Activated B cell treated with CpG ODN at 0.5 μM for 24 hours (primary cell): Measurements from ENCODE around the gene EEF1A1. TPM values are rescaled to one million over a fixed set of nuclear protein-coding genes. Genes with fewer than 3 reads are reported as not detected.
"Not testable (repeated sequence)": the region's sequence is repeated elsewhere in the genome, so short reads cannot be mapped to it uniquely, and the experiment has no call there.

Source experiments
- ATAC-seq: fragments of 200-7000 bp; cut with Tn5 transposase; one replicate; pipeline ENCODE4 v1.10.0; 2021; ENCODE audit warnings: low read depth, mild to moderate bottlenecking, moderate library complexity
- CTCF ChIA-PET: fragments of 350-600 bp; sonication (Branson Sonifier 250); formaldehyde crosslinking; loops from one replicate; lab custom pipeline; 2021; ENCODE audit warnings: antibody characterized with exemption; lab: Charles Lee
- POLR2A ChIA-PET: fragments of 350-600 bp; sonication (Branson Sonifier 250); formaldehyde crosslinking; loops from one replicate; lab custom pipeline; 2021; ENCODE audit warnings: antibody characterized with exemption; lab: Charles Lee
- DNase-seq: peaks from one replicate; pipeline ENCODE4 v3.0.0; 2022
- H3K27ac Mint-ChIP-seq: one replicate; pipeline ENCODE4 v1.8.0; 2020; ENCODE audit warnings: mixed read lengths
- H3K27me3 Mint-ChIP-seq: one replicate; pipeline ENCODE4 v1.8.0; 2021; ENCODE audit warnings: mixed read lengths
- H3K36me3 Mint-ChIP-seq: one replicate; pipeline ENCODE4 v1.8.0; 2021; ENCODE audit warnings: low read depth, mixed read lengths
- H3K4me1 Mint-ChIP-seq: one replicate; pipeline ENCODE4 v1.8.0; 2021; ENCODE audit warnings: mixed read lengths
- H3K4me3 Mint-ChIP-seq: one replicate; pipeline ENCODE4 v1.8.0; 2020; ENCODE audit warnings: mild to moderate bottlenecking, mixed read lengths
- H3K9me3 Mint-ChIP-seq: one replicate; pipeline ENCODE4 v1.8.0; 2020; ENCODE audit warnings: mixed read lengths
- CTCF ChIP-seq: fragments of 200-600 bp; IDR thresholded peaks from one replicate; pipeline ENCODE4 v1.8.0; 2022; ENCODE audit warnings: antibody characterized with exemption, mild to moderate bottlenecking
- intact Hi-C: fragments of 100-400 bp; cut with micrococcal nuclease; formaldehyde crosslinking; loops from one replicate; pipeline ENCODE4 v1.15.1; 2024
- total RNA-seq: library from RNA; stranded (reverse); gene quantifications from 2 replicates; pipeline ENCODE4 v1.2.3, GENCODE V29; 2022

Gene EEF1A1
- total RNA-seq, 1 donor from 2014 or later: 19,962 TPM

GRCh38 chr6:73523434-73524123 lies 2.7 kb upstream of the EEF1A1 start:
- H3K36me3 Mint-ChIP-seq: peaks cover 27% of the 10 kb centered on the region
- peak; percentile 78 for DNase-seq
- no peaks in the 10 kb centered on the region for H3K27me3 Mint-ChIP-seq
- intact Hi-C loops: loop anchor here (1.0 to 10.0 kb wide), 4 partner anchors 211 to 1761 kb away; partner anchors contain the start of genes COX7A2 and TMEM30A
- ChIA-PET POLR2A (interaction anchor here (0.5 to 10.2 kb wide), 23 partner anchors 10 to 130 kb away, joined by 3 to 301 read pairs (median 6); partner anchors contain the start of genes CGAS, MTO1 and SLC17A5), CTCF (interaction anchor here (0.8 to 1.8 kb wide), 6 partner anchors 10 to 129 kb away, joined by 3 to 6 read pairs (median 4); no protein-coding TSS in a partner anchor)
- ATAC-seq: peak; percentile 30
- H3K4me1 Mint-ChIP-seq: peaks cover 40% of the 10 kb centered on the region
- H3K4me3 Mint-ChIP-seq: peak overlapping the region; percentile 96
- no peak for TF ChIP-seq CTCF
- no peaks in the 10 kb centered on the region for H3K9me3 Mint-ChIP-seq
- H3K27ac Mint-ChIP-seq: peak overlapping the region; percentile 98

GRCh38 chr6:73521351-73521985 lies 636 bp upstream of the EEF1A1 start:
- Mint-ChIP-seq H3K27ac (peak overlapping the region; percentile 98), H3K9me3 (no peaks in the 10 kb centered on the region), H3K4me1 (peaks cover 59% of the 10 kb centered on the region), H3K4me3 (peak overlapping the region; percentile 96), H3K36me3 (peaks cover 47% of the 10 kb centered on the region), H3K27me3 (no peaks in the 10 kb centered on the region)
- peak; percentile 77 for DNase-seq
- ChIA-PET CTCF (interaction anchor here (3.1 to 3.8 kb wide), 2 partner anchors 59 to 89 kb away, joined by 14 to 30 read pairs; no protein-coding TSS in a partner anchor), POLR2A (interaction anchor here (0.6 to 10.2 kb wide), 27 partner anchors 9 to 1138 kb away, joined by 3 to 301 read pairs (median 7); partner anchors contain the start of genes CGAS, MTO1 and SLC17A5)
- intact Hi-C loops: loop anchor here (1.0 to 10.0 kb wide), 9 partner anchors 40 to 1721 kb away; partner anchors contain the start of genes COX7A2 and MTO1
- ATAC-seq: peak; percentile 41
- no peak for TF ChIP-seq CTCF

- H3K27ac Mint-ChIP-seq: peak overlapping the region; percentile 98
- ChIA-PET POLR2A (interaction anchor here (0.6 to 10.2 kb wide), 32 partner anchors 7 to 1724 kb away, joined by 3 to 301 read pairs (median 5); partner anchors contain the start of genes CGAS, COX7A2, MTO1 and SLC17A5), CTCF (interaction anchor here (0.8 to 3.8 kb wide), 3 partner anchors 60 to 90 kb away, joined by 3 to 30 read pairs (median 14); no protein-coding TSS in a partner anchor)
- H3K4me1 Mint-ChIP-seq: peaks cover 72% of the 10 kb centered on the region
- peaks cover 60% of the 10 kb centered on the region for H3K36me3 Mint-ChIP-seq
- no peak for TF ChIP-seq CTCF
- no peaks in the 10 kb centered on the region for H3K9me3 Mint-ChIP-seq
- H3K27me3 Mint-ChIP-seq: no peaks in the 10 kb centered on the region
- intact Hi-C loops: loop anchor here (5.0 to 10.0 kb wide), 2 partner anchors 215 to 1722 kb away; partner anchors contain the start of gene COX7A2
- peak; percentile 71 for DNase-seq
- peak; percentile 9 for ATAC-seq
- peak overlapping the region; percentile 96 for H3K4me3 Mint-ChIP-seq
Observed at GRCh38 chr6:73519926-73520687, 725 bp downstream of the EEF1A1 start.

GRCh38 chr6:73518982-73519881 lies 1.6 kb downstream of the EEF1A1 start:
- peaks cover 79% of the 10 kb centered on the region for H3K4me1 Mint-ChIP-seq
- ATAC-seq, DNase-seq, H3K9me3 Mint-ChIP-seq, intact Hi-C loops, H3K27me3 Mint-ChIP-seq: not testable (repeated sequence)
- H3K27ac Mint-ChIP-seq: peak overlapping the region; percentile 98
- ChIA-PET CTCF (interaction anchor here (0.8 to 3.8 kb wide), 3 partner anchors 67 to 134 kb away, joined by 3 to 30 read pairs (median 4); no protein-coding TSS in a partner anchor), POLR2A (interaction anchor here (0.6 to 10.2 kb wide), 19 partner anchors 7 to 1724 kb away, joined by 3 to 301 read pairs (median 23); partner anchors contain the start of genes CGAS, COX7A2, MTO1 and SLC17A5)
- peak overlapping the region; percentile 96 for H3K4me3 Mint-ChIP-seq
- peaks cover 66% of the 10 kb centered on the region for H3K36me3 Mint-ChIP-seq

GRCh38 chr6:73518100-73518981 lies 2.5 kb downstream of the EEF1A1 start:
- peaks cover 72% of the 10 kb centered on the region for H3K4me1 Mint-ChIP-seq
- intact Hi-C loops, DNase-seq, H3K9me3 Mint-ChIP-seq, ATAC-seq, H3K27me3 Mint-ChIP-seq: not testable (repeated sequence)
- peaks cover 67% of the 10 kb centered on the region for H3K36me3 Mint-ChIP-seq
- ChIA-PET POLR2A (interaction anchor here (0.6 to 10.2 kb wide), 7 partner anchors 17 to 135 kb away, joined by 3 to 289 read pairs (median 9); partner anchors contain the start of gene SLC17A5), CTCF (interaction anchor here (0.6 to 1.4 kb wide), 3 partner anchors 89 to 135 kb away, joined by 3 to 4 read pairs (median 4); no protein-coding TSS in a partner anchor)
- H3K27ac Mint-ChIP-seq: peak overlapping the region; percentile 98
- peak overlapping the region; percentile 96 for H3K4me3 Mint-ChIP-seq
